Measurements from ENCODE around the gene FAM221B. TPM values are rescaled to one million over a fixed set of nuclear protein-coding genes. Genes with fewer than 3 reads are reported as not detected.

FAM221B gene
- total RNA-seq, 1 donor from 2014 or later: not detected

DNA sequence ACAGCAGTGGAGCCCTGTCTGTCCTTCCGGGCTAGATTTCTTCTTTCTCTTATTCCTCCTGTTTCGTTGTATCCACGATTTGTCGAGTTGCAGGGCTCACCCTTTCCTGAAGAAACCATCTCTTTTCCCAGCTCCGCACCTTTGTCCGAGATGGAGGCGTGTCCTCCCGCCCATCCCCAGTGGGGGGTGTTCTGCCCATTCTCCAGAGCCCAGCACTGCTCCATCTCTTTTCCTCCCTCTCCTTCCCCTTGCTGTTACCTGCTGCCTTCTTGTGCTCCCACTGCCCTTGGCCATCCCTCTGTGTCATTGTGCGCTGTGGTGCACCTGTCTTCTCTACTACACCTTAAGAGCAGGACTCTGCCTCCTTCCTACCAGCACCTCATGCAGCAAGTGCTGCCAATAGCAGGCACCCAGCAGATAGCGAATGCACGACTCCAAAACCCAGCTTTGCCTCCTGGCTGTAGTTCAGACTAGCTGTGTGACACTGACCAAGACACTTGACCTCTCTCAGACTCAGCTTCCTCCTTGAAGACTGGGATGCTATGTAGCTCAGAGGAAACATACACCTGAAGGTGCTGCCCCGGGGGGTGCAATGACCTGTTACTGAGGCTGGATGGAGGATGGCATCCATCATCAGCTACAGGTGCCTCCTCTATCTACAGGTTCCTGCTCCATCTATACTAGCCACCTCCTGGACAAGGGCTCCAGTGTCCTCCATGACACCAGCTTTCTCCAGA is 32.8 kb upstream of the FAM221B start:
- Mint-ChIP-seq H3K27ac (ENCODE audit: unreplicated experiment) (no peak overlapping the region), H3K9me3 (ENCODE audit: low read depth) (no peaks in the 10 kb centered on the region), H3K27me3 (ENCODE audit: low read depth) (peaks cover 30% of the 10 kb centered on the region), H3K4me1 (ENCODE audit: low read depth) (no peaks in the 10 kb centered on the region), H3K4me3 (ENCODE audit: unreplicated experiment) (no peak overlapping the region), H3K36me3 (ENCODE audit: low read depth) (no peaks in the 10 kb centered on the region)
- TF ChIP-seq, protein P1, sequence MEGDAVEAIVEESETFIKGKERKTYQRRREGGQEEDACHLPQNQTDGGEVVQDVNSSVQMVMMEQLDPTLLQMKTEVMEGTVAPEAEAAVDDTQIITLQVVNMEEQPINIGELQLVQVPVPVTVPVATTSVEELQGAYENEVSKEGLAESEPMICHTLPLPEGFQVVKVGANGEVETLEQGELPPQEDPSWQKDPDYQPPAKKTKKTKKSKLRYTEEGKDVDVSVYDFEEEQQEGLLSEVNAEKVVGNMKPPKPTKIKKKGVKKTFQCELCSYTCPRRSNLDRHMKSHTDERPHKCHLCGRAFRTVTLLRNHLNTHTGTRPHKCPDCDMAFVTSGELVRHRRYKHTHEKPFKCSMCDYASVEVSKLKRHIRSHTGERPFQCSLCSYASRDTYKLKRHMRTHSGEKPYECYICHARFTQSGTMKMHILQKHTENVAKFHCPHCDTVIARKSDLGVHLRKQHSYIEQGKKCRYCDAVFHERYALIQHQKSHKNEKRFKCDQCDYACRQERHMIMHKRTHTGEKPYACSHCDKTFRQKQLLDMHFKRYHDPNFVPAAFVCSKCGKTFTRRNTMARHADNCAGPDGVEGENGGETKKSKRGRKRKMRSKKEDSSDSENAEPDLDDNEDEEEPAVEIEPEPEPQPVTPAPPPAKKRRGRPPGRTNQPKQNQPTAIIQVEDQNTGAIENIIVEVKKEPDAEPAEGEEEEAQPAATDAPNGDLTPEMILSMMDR (IDR thresholded peaks at IDR 0.05): no peak
- no peak for DNase-seq (ENCODE audit: low spot score)

DNA sequence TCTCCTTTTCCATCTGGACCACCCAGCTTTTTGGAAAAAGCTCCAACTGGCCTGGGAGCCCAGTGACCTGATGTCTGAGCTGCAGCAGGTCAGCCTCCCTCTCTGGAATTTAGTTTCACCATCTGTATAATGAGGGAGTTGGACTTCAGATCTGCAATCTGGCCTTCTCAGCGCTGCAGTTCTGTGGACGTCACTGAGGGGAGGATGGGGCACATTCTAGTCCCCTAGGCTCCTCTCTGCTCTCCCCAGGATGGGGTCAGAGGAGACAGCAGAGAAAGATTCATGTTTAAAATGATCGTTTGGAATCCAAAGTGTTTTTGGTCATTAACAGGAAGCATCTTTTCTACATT is 31.4 kb upstream of the FAM221B start:
- no peaks in the 10 kb centered on the region for H3K4me1 Mint-ChIP-seq (ENCODE audit: low read depth)
- no peaks in the 10 kb centered on the region for H3K9me3 Mint-ChIP-seq (ENCODE audit: low read depth)
- TF ChIP-seq, protein P1 (IDR thresholded peaks at IDR 0.05): no peak
- no peak overlapping the region for H3K4me3 Mint-ChIP-seq (ENCODE audit: unreplicated experiment)
- DNase-seq (ENCODE audit: low spot score): no peak
- peaks cover 30% of the 10 kb centered on the region for H3K27me3 Mint-ChIP-seq (ENCODE audit: low read depth)
- H3K36me3 Mint-ChIP-seq (ENCODE audit: low read depth): peaks cover 1% of the 10 kb centered on the region
- no peak overlapping the region for H3K27ac Mint-ChIP-seq (ENCODE audit: unreplicated experiment)

DNA sequence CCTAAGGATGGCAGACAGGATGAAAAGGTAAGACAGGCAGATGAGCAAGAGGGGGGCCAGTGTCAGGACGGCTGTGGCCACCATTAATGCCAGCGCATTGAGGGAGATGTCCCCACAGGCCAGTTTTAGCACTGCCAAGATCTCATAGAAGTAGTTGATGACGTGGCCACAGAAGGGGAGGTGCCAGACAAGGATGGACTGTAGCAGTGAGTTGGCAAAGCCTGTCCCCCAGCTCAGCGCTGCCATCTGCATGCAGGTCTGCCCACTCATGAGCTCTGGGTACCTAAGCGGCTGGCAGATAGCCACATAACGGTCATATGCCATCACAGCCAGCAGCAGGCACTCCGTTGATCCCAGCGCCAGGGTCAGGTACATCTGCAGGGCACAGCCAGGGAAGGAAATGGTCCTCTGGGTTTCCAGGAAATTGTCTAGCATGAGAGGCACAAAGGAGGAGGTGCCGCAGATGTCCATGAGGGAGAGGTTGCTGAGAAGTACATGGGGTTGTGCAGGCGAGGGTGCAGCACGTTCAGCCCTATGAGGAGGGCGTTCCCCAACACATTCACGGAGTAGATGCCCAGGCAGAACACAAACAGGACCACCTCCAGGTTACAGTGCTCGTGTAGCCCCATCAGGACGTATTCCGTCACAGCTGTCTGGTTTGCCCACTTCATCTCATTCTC is 30.9 kb upstream of the FAM221B start:
- Mint-ChIP-seq H3K4me1 (ENCODE audit: low read depth) (no peaks in the 10 kb centered on the region), H3K27me3 (ENCODE audit: low read depth) (peaks cover 30% of the 10 kb centered on the region), H3K9me3 (ENCODE audit: low read depth) (no peaks in the 10 kb centered on the region), H3K4me3 (ENCODE audit: unreplicated experiment) (no peak overlapping the region), H3K27ac (ENCODE audit: unreplicated experiment) (no peak overlapping the region), H3K36me3 (ENCODE audit: low read depth) (peaks cover 1% of the 10 kb centered on the region)
- DNase-seq (ENCODE audit: low spot score): no peak
- TF ChIP-seq, protein P1 (IDR thresholded peaks at IDR 0.05): no peak

DNA sequence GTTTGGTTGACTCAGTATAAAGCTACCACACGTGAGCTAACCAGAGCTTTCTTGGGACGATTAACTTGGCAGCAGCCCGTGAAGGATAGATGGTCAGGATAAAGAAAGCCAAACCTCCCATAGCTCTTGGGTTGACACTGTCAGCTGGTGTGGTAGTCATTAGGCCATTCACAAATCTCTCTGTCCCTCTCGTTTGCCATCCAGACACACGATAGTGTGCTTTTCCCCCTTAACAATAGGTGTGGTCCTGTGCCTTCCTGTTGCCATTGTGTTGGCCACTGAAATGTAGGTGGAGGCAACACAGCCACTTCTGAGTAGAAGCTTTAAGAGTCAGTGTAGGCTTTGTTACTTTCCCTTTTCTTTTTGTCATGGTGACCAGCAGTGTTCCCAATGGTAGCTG is 29.9 kb upstream of the FAM221B start:
- TF ChIP-seq, protein P1 (IDR thresholded peaks at IDR 0.05): no peak
- Mint-ChIP-seq H3K4me1 (ENCODE audit: low read depth) (no peaks in the 10 kb centered on the region), H3K36me3 (ENCODE audit: low read depth) (peaks cover 1% of the 10 kb centered on the region), H3K4me3 (ENCODE audit: unreplicated experiment) (no peak overlapping the region), H3K9me3 (ENCODE audit: low read depth) (no peaks in the 10 kb centered on the region), H3K27me3 (ENCODE audit: low read depth) (peaks cover 28% of the 10 kb centered on the region), H3K27ac (ENCODE audit: unreplicated experiment) (no peak overlapping the region)
- no peak for DNase-seq (ENCODE audit: low spot score)

DNA sequence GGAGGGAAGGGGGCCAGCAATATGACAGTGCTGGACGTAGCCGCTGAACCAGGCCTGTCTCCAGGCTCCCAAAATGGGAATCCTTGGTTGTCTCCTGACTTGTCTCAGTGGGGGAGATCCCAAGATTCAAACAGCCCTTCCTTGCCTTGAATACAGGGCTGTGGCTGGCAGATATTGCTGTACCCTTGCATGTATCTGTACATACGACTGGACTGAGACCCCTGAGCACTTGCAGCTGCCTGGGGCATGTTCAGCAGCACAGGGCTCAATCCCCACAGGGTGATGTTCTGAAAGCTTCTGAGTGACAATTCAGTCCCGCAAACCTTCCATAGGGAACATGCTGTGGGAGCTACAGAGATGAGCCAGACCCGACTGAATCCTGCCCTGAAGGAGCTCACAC is 28.4 kb upstream of the FAM221B start:
- no peaks in the 10 kb centered on the region for H3K9me3 Mint-ChIP-seq (ENCODE audit: low read depth)
- no peak overlapping the region for H3K4me3 Mint-ChIP-seq (ENCODE audit: unreplicated experiment)
- peaks cover 3% of the 10 kb centered on the region for H3K36me3 Mint-ChIP-seq (ENCODE audit: low read depth)
- H3K27ac Mint-ChIP-seq (ENCODE audit: unreplicated experiment): no peak overlapping the region
- DNase-seq (ENCODE audit: low spot score): peak; percentile 36
- TF ChIP-seq, protein P1 (IDR thresholded peaks at IDR 0.05): no peak
- H3K4me1 Mint-ChIP-seq (ENCODE audit: low read depth): no peaks in the 10 kb centered on the region
- H3K27me3 Mint-ChIP-seq (ENCODE audit: low read depth): peaks cover 17% of the 10 kb centered on the region
